KMS-11 (cell line): Measurements from ENCODE around the gene RTN4RL1.

ENCODE experiments used
- H2AFZ ChIP-seq: fragments of 200-600 bp; sonication (generic); 2 replicates; pipeline ENCODE4 v1.6.1; 2016; ENCODE audit warnings: antibody characterized with exemption, mixed run types, low read depth
- H3K27ac ChIP-seq: fragments of 200-600 bp; sonication (generic); 2 replicates; pipeline ENCODE4 v1.6.1; 2016; ENCODE audit warnings: mild to moderate bottlenecking, mixed run types
- H3K27me3 ChIP-seq: fragments of 200-600 bp; sonication (generic); 2 replicates; pipeline ENCODE4 v1.6.1; 2017; ENCODE audit warnings: mild to moderate bottlenecking, low read depth, mixed run types, moderate library complexity; ENCODE audit not compliant: insufficient read depth
- H3K36me3 ChIP-seq: fragments of 200-600 bp; sonication (generic); 2 replicates; pipeline ENCODE4 v1.6.1; 2017; ENCODE audit warnings: mild to moderate bottlenecking, mixed run types; ENCODE audit not compliant: insufficient read depth
- H3K4me1 ChIP-seq: fragments of 200-600 bp; sonication (generic); 2 replicates; pipeline ENCODE4 v1.6.1; 2016; ENCODE audit warnings: mild to moderate bottlenecking, low read depth, mixed run types; ENCODE audit not compliant: poor library complexity, severe bottlenecking
- H3K4me2 ChIP-seq: fragments of 200-600 bp; sonication (generic); 2 replicates; pipeline ENCODE4 v1.7.0; 2016; ENCODE audit warnings: mild to moderate bottlenecking, mixed run types
- H3K4me3 ChIP-seq: fragments of 200-600 bp; sonication (generic); IDR thresholded peaks from 2 replicates; pipeline ENCODE4 v1.6.1; 2017; ENCODE audit warnings: low read depth, low read length, mixed read lengths; ENCODE audit not compliant: insufficient read depth
- H3K79me2 ChIP-seq: fragments of 200-600 bp; sonication (generic); 2 replicates; pipeline ENCODE4 v1.6.1; 2016; ENCODE audit warnings: low read depth, mixed run types; ENCODE audit not compliant: insufficient read depth
- H3K9ac ChIP-seq: fragments of 200-600 bp; sonication (generic); 2 replicates; pipeline ENCODE4 v1.6.1; 2016; ENCODE audit warnings: mild to moderate bottlenecking, mixed run types
- H4K20me1 ChIP-seq: fragments of 200-600 bp; sonication (generic); 2 replicates; pipeline ENCODE4 v1.6.1; 2016; ENCODE audit warnings: mild to moderate bottlenecking, mixed run types; ENCODE audit not compliant: insufficient read depth
- CTCF ChIP-seq: fragments of 200-600 bp; sonication (generic); conservative IDR thresholded peaks from 2 replicates; pipeline ENCODE4 v1.6.1; 2017; ENCODE audit warnings: low read depth, mild to moderate bottlenecking, antibody characterized with exemption, low read length, moderate library complexity, mixed read lengths

Gene RTN4RL1

GRCh38 chr17:1997289-1997926 is 27.7 kb downstream of the RTN4RL1 start:
- Histone ChIP-seq H3K4me2 (no peak overlapping the region), H3K79me2 (no peaks in the 10 kb centered on the region), H3K4me3 (no peak overlapping the region), H3K27ac (no peak overlapping the region), H3K4me1 (peaks cover 11% of the 10 kb centered on the region), H3K27me3 (no peaks in the 10 kb centered on the region), H2AFZ (no peak overlapping the region), H3K36me3 (no peaks in the 10 kb centered on the region), H3K9ac (no peak overlapping the region), H4K20me1 (no peaks in the 10 kb centered on the region)
- TF ChIP-seq CTCF = no peak

- Histone ChIP-seq H3K36me3 (no peaks in the 10 kb centered on the region), H4K20me1 (no peaks in the 10 kb centered on the region), H3K27me3 (no peaks in the 10 kb centered on the region), H2AFZ (no peak overlapping the region), H3K4me2 (no peak overlapping the region), H3K79me2 (no peaks in the 10 kb centered on the region), H3K4me3 (no peak overlapping the region), H3K4me1 (peaks cover 11% of the 10 kb centered on the region), H3K9ac (no peak overlapping the region), H3K27ac (no peak overlapping the region)
- no peak for TF ChIP-seq CTCF
Measured at GRCh38 chr17:1996800-1997288, 28.3 kb downstream of the RTN4RL1 start.

GRCh38 chr17:1995907-1996799 is 29.0 kb downstream of the RTN4RL1 start:
- no peaks in the 10 kb centered on the region for H4K20me1 ChIP-seq

More at GRCh38 chr17:1995907-1996799, 29.0 kb downstream of the RTN4RL1 start:
- Histone ChIP-seq H3K27ac (no peak overlapping the region), H3K4me1 (peaks cover 11% of the 10 kb centered on the region), H3K79me2 (no peaks in the 10 kb centered on the region), H3K27me3 (no peaks in the 10 kb centered on the region), H3K4me2 (no peak overlapping the region), H3K36me3 (no peaks in the 10 kb centered on the region), H3K9ac (no peak overlapping the region), H3K4me3 (no peak overlapping the region), H2AFZ (no peak overlapping the region)
- TF ChIP-seq CTCF = no peak
